IMR-90 (cell line): ENCODE data around the gene DMXL1.

Experiments
- CEBPB ChIP-seq: IDR thresholded peaks from 2 replicates; pipeline ENCODE4 v1.6.1; 2012; ENCODE audit warnings: low read depth, low read length, improper control_type of control experiment
- CHD1 ChIP-seq: IDR thresholded peaks from 2 replicates; pipeline ENCODE4 v1.6.1; 2012; ENCODE audit warnings: low read depth, low read length, improper control_type of control experiment
- FOS ChIP-seq: fragments of 150-350 bp; IDR thresholded peaks from 2 replicates; pipeline ENCODE4 v1.6.1; 2016; ENCODE audit warnings: low read depth, low read length
- NFE2L2 ChIP-seq: fragments of 150-350 bp; IDR thresholded peaks from 2 replicates; pipeline ENCODE4 v1.6.1; 2016; ENCODE audit warnings: low read depth, mild to moderate bottlenecking, low read length
- POLR2A ChIP-seq: IDR thresholded peaks from 2 replicates; pipeline ENCODE4 v1.6.1; 2012; ENCODE audit warnings: mild to moderate bottlenecking, low read depth, low read length
- RAD21 ChIP-seq: IDR thresholded peaks from 2 replicates; pipeline ENCODE4 v1.6.1; 2012; ENCODE audit warnings: low read length, improper control_type of control experiment
- RFX5 ChIP-seq: IDR thresholded peaks from 2 replicates; pipeline ENCODE4 v1.8.0; 2012; ENCODE audit warnings: low read depth, mild to moderate bottlenecking, low read length, moderate library complexity
- TF ChIP-seq, protein P1 (sequence below): fragments of 150-350 bp; IDR thresholded peaks from 2 replicates; pipeline ENCODE4 v1.6.1; 2017; ENCODE audit warnings: mild to moderate bottlenecking, antibody characterized with exemption, low read length, low read depth
- TF ChIP-seq, protein P2 (sequence below): conservative IDR thresholded peaks from 2 replicates; pipeline ENCODE4 v1.5.1; 2012; ENCODE audit warnings: mild to moderate bottlenecking, low read depth, low read length, improper control_type of control experiment

- TF ChIP-seq POLR2A = no peak
- TF ChIP-seq RAD21 = no peak
- TF ChIP-seq, protein P1, sequence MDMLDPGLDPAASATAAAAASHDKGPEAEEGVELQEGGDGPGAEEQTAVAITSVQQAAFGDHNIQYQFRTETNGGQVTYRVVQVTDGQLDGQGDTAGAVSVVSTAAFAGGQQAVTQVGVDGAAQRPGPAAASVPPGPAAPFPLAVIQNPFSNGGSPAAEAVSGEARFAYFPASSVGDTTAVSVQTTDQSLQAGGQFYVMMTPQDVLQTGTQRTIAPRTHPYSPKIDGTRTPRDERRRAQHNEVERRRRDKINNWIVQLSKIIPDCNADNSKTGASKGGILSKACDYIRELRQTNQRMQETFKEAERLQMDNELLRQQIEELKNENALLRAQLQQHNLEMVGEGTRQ = no peak
- TF ChIP-seq, protein P2, sequence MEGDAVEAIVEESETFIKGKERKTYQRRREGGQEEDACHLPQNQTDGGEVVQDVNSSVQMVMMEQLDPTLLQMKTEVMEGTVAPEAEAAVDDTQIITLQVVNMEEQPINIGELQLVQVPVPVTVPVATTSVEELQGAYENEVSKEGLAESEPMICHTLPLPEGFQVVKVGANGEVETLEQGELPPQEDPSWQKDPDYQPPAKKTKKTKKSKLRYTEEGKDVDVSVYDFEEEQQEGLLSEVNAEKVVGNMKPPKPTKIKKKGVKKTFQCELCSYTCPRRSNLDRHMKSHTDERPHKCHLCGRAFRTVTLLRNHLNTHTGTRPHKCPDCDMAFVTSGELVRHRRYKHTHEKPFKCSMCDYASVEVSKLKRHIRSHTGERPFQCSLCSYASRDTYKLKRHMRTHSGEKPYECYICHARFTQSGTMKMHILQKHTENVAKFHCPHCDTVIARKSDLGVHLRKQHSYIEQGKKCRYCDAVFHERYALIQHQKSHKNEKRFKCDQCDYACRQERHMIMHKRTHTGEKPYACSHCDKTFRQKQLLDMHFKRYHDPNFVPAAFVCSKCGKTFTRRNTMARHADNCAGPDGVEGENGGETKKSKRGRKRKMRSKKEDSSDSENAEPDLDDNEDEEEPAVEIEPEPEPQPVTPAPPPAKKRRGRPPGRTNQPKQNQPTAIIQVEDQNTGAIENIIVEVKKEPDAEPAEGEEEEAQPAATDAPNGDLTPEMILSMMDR = no peak
- no peak for TF ChIP-seq CHD1
- TF ChIP-seq FOS = no peak
- TF ChIP-seq CEBPB = no peak
- no peak for TF ChIP-seq RFX5
- TF ChIP-seq NFE2L2 = no peak
These were observed 213.1 kb downstream of the DMXL1 start for GRCh38 chr5:119284031-119284430.
